OCI-LY1 (cell line): ENCODE results near the gene KRTAP5-3.

Experiments
- EZH2 ChIP-seq: fragments of 200-600 bp; sonication (generic), shearing (Covaris generic); IDR thresholded peaks from 2 replicates; pipeline ENCODE4 v1.8.0; 2017; ENCODE audit warnings: borderline replicate concordance, mixed run types, mild to moderate bottlenecking, antibody characterized with exemption, low read length, moderate library complexity, mixed read lengths
- TF ChIP-seq, protein P1 (sequence below): fragments of 200-600 bp; sonication (generic), shearing (Covaris generic); IDR thresholded peaks from 2 replicates; pipeline ENCODE4 v1.5.1; 2017; ENCODE audit warnings: mild to moderate bottlenecking, antibody characterized with exemption, low read length, moderate library complexity, mixed read lengths

DNA sequence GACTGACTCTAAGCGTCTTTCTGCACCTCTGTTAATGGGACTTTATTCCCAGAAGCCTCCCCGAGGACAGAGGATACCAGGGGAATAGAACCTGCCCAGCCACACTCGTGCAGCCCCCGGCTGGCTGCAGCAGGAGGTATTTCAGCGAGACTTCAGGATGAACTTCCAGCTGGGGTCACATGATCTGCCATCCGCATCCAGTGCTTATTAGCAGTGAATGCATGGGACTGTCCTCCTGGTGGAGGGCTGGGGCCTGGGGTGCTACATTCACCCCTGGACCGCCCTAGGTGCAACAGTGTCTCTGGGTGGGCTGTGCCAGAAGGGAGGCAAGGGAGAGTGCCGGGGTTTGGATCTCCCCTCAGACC, 37.8 kb downstream of the KRTAP5-3 start:
- TF ChIP-seq, protein P1, sequence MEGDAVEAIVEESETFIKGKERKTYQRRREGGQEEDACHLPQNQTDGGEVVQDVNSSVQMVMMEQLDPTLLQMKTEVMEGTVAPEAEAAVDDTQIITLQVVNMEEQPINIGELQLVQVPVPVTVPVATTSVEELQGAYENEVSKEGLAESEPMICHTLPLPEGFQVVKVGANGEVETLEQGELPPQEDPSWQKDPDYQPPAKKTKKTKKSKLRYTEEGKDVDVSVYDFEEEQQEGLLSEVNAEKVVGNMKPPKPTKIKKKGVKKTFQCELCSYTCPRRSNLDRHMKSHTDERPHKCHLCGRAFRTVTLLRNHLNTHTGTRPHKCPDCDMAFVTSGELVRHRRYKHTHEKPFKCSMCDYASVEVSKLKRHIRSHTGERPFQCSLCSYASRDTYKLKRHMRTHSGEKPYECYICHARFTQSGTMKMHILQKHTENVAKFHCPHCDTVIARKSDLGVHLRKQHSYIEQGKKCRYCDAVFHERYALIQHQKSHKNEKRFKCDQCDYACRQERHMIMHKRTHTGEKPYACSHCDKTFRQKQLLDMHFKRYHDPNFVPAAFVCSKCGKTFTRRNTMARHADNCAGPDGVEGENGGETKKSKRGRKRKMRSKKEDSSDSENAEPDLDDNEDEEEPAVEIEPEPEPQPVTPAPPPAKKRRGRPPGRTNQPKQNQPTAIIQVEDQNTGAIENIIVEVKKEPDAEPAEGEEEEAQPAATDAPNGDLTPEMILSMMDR: no peak
- no peak for TF ChIP-seq EZH2
